NCI-H748 (cell line): ENCODE measurements around the gene SRBD1.

Experiments used
- DNase-seq: peaks from one replicate; lab custom pipeline; 2025; ENCODE audit not compliant: unreplicated experiment; lab: John Stamatoyannopoulos, UW

The SRBD1 gene

DNA sequence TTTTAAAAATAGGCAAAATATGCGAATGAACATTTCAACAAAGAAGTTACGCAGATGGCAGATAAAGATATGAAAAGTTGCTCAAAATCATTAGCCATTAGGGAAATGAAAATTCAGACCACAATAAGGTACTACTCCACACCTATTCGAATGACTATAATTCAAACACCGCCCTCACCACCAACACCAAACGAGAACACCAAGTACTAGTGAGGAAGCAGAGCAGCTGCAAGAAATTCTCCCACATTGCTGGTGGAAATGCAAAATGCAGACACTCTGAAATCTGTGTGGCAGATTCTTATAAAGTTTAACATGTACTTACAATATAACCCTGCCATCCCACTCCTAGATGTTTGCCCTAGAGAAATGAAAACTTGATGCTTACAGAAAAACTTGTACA lies 23.2 kb upstream of the SRBD1 start:
- no peak for DNase-seq

DNA sequence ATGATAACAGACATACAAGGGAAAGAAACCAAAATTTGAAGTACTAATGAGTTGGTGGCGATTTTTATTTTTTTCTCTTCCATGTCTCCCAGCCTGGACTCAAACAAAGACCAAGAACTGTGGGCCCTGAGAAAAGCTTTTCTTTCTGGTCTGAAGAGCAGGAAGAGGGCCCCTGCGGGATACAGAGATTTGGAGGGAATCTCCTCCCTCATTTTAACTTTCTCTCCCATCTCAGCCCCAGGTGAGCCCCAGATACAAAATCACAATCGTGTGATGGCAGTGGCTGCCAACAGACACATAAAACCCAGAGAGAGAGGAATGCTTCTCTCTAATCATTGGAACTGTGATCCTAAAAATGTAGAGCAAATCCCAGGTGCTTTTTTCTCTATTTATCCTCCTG lies 20.9 kb upstream of the SRBD1 start:
- DNase-seq, result no peak

DNA sequence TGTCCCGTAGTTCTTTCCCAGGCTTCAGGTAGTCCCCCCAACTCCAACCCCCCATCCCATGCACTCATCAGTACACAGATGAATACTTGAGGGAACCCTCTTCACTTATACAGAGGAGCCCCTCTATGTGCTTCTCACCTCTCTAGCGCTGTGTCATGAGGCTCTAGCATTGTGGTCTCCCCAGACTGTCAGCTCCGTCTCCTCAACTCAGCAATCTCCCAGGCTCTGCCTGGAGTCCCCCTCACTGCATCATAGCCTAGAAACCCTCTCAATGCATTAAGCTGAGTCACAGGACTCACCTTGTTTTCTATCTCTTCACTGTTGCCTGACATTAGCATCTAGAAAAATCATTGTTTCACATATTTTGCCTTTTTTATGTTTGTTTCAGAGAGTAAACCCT lies 20.3 kb upstream of the SRBD1 start:
- DNase-seq, result no peak

DNA sequence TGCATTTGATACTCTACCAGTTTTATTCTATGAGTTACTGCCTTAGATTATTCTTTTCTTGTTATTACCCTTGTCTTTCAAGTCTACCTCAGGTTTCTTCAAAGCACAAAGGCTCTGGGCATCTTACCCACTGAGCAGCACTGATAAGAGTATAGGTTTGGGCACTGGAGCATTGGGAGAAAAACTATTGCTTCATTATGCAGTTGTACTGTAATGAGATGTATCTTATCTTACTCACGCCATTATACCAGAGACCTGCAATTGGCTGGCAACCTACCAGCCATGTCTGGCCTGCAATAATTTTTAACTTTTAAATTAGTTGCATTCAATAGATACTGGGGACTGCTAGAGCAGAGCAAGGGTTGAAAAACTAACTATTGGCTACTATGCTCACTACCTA lies 18.9 kb upstream of the SRBD1 start:
- DNase-seq, result no peak

DNA sequence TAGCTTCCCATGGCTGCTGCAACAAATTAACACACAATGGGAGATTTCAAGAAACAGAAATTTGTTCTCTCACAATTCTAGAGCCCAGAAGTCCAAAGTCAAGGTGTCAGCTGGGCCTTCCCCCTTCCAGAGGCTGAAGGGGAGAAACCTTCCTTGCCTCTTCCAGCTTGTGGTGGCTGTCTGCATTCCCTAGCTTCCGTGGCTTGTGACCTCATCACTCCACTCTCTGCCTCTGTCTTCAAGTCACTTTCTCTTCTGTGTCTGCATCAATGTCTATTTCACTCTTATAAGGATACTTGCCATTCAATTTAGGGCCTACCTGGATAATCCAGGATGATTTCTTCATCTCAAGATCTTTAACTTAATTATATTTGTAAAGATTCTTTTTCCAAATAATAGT lies 16.8 kb upstream of the SRBD1 start:
- no peak for DNase-seq

DNA sequence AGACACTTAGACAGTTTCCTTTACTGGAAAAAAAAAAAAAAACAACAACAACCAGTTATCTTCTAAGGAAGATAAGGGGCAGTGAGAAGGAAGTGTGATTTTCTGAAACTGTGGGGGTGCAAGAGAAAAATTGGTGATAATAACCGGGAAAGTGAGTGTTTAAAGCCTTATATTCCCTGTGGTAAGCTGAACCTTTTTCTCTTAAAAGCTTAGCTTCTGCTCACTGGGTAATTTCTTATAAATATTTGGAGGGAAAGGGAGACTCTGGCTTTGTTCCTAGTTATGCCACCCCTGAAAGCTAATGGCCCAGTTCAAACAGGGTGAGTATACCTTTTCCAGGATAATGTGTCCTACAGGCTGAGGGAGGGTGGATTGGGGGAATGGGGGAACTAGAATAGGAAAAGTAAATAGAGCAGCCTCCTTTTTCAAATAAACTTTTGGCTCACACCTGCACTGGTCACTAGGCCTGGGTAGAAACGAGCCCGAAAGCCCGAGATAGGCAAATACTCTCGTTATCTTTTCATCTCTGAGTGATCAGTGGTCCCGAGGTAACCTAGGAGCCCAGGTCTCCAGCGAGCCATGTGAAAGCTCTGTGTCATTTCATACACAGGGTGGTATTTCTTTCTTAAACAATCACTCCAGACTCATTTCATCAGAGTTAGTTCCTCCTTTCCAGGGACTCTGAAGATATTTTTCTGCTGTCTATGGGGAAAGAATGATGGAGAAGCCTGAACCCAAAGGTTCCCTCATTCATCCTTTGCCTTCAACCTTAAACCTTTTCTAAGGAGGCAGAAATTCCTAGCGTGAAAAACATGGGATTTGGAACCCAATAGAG lies 15.5 kb upstream of the SRBD1 start:
- DNase-seq, result peak; percentile 69

DNA sequence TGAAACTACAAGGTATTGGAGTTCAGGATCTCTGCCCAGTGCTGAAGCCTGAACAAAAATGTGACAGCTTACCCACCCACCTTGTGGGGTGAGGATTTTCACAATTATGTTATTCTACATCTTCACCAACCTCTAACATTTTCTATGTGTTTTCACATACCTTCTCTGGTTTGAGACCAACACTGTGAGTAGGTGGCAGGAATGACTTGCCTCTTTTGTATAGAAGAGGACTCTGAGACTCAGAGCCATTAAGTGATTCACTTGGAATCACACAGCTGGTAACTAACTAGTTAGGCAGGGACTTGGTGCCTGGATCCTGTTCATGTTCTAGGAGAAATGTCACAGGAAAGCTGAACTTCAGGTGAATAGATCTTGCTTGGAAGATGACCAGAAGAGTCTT lies 14.8 kb upstream of the SRBD1 start:
- no peak for DNase-seq

DNA sequence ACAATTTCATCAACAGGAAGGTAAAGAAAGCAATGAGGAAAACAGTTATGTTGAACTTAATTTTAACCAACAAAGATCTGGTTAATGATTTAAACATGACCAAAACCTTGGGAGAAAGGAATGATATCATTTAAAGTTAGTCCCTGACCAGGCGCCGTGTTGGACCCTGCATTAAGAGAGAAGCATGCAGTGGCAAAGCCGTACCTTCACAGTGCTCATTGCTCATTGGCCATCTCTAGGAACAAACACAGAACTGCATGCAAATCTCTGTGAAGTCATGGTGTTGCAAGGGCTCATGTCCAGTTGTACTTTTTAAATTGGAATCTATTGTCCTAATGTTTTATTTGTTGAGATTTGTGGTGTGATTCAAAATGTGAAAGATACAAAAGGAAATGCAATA lies 12.0 kb upstream of the SRBD1 start:
- DNase-seq, result no peak

DNA sequence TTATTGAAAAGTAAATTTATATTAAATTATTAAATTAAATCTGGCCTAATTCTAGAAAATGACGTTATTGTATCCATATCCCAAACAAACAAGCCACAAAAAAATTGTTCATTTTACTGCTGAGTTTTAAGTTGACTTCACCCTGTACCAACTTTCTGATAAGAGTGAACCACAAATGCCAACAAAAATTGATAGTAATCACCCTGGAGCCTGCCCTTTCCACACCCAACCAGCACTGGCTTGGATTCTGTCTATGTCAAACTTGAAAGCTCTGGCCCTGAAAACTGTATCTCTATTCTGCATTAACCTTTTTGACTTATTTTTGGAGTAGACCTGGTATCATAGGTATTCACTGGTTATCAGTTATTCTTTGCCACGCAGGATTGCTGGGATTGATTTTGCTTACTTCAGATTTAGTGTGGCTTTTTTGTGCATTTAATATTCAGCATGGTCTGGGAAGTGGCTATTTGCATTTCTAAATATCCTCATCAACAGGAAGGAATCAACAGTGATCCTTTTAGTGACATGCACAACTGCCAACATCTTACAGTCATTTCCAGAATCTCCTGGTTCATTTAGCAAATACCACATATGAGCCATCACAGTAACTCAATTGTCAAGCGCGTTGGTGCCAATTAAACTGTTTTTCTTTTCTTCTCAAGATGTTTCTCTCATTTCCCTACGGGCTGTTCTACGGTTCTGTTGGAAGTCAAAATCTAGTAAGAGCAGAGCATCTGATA lies 11.4 kb upstream of the SRBD1 start:
- no peak for DNase-seq

DNA sequence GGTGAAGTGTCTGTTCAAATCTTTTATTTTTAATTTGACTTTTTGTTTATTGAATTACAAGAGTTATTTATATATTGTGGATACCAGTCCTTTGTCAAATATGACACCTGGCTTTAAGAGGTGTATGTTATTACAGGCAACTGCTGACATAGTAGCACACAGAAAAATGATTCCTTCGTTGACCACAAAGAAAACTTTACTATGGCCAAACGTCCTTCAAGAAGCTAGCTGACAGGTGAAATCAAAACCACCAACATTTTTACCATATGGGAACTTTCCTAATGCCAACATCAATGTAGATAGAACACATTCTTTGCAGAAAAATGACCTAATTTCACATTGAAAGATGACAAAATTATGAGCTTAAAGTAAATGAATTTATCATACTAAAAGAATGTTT lies 6.4 kb upstream of the SRBD1 start:
- no peak for DNase-seq

DNA sequence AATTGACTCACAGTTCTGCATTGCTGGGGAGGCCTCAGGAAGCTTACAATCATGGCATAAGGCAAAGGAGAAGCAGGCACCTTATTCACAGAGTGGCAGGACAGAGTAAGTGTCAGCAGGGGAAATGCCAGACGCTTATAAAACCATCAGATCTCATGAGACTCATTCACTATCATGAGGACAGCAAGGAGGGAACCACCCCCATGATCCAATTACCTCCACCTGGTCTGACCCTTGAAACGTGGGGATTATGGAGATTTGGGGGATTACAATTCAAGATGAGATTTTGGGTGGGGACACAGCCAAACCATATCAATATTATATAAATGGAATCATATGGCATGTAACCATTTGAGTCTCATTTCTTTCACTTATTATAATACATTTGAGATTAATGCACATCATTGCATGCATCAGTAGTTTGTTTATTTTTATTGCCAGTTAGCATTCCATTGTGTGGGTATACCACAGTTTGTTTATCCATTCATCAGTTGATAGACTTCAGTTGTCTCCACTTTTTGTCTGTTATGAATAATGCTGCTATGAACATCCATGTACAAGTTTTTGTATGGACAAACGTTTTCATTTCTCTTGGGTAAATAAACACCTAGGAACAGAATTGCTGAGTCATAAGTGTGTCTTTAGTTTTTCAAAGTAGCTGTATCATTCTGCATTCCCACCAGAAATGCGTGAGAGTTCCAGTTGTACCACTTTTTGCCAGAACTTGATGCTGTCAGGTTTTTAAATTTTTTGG lies 5.8 kb upstream of the SRBD1 start:
- no peak for DNase-seq

DNA sequence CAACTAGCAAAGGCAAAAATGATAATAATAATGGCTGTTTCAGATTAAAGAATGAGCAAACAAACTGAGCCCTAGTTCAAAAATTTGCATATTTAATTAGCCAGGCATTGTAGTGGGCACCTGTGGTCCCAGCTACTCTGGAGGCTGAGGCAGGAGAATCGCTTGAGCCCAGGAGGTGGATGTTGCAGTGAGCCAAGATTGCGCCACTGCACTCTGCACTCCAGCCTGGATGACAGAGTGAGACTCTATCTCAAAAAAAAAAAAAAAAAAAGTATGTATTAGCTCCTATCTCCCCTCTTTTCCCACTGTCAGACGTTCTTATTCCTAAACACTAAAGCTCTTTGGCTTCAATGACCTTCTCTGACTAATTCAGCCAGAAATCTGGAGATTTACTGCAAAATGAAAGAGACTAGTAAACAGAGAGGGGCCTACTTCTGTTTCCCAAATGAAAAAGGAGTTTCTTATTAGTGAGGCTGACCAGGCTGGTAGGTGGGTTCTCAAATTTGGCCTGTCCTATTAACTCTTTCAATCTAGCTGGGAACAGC lies 3.9 kb upstream of the SRBD1 start:
- no peak for DNase-seq

DNA sequence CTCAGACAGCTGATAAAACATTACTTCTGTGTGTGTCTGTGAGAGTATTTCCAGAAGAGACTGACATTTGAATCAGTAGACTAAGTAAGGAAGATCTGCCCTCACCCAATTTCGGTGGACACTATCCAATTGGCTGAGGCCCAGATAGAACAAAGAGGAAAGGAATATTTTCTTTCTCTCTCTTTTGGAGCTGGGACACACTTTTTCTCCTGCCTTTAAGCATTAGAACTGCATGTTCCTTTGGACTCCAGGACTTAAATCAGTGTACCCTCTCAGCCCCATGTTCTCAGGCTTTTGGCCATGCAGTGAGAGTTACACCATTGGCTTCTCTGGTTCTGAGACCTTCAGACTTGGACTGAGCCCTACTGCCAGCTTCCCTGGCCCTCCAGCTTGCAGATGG lies 3.3 kb upstream of the SRBD1 start:
- DNase-seq, result no peak

DNA sequence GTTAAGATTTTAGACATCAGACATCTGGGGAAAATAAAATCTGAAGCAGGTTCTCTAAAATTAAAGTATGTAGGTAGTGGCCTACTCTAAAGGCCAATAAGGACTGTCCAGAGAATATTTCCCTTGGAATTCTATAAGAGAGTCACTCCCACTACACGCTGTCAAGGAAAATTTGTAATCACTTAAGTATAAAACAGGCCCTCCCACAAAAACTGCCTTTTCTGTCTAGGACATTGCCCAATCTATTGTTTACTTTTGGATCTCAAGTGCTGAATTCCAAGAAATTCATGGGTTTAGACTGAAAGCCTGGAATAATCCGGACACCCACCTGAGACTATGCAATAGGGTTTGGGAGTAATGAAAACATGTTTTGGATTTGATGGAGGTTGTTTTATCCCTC lies 1.7 kb upstream of the SRBD1 start:
- DNase-seq, result no peak

DNA sequence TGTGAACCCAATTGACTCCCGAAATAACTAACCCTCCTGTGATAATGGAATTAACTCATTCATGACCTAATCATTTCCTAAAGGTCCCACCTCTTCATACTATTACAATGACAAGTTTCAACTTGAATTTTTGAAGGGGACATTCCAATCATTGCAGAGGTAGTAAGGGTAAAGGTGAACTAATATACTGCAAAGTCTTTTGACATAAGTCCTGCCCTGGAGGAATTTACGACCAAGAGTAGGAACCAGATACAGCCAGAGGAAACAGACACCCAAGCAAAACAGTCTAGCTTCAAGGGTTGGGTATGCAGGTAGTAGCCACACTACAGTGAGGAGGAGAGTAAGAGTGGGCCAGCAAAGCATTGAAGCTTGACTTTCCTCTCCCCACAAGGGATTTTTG lies 1.2 kb upstream of the SRBD1 start:
- DNase-seq, result no peak

DNA sequence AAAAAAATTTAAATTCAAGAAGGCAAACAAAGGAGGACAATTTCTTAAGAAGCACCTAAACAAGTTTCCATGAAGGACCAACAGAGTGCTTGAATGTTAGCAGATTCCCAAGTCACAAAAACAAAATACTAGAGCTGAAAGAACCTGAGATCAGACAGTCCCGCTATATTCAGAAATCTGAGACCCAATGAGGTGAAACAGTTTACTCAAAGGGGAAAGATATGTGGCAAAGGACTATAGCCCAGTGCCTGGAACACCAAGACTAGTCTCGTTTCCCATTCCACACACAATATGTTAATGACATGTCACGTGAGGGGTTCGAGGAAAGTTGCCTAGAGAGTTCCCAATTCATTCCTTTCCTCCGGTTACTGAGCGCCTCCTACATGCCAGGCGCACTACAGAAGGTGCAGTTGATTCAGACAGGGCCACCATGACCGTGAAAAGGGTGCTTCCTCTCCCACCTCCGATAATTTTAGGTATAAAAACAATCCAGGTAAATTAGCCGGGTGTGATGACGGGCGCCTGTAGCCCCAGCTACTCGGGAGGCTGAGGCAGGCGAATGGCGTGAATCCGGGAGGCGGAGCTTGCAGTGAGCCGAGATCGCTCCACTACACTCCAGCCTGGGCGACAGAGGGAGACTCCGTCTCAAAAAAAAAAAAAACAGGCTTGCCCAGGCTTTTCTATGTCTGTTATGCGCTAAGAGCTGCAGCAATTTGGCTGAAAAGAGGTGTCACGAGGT lies 617 bp downstream of the SRBD1 start:
- peak; percentile 60 for DNase-seq

DNA sequence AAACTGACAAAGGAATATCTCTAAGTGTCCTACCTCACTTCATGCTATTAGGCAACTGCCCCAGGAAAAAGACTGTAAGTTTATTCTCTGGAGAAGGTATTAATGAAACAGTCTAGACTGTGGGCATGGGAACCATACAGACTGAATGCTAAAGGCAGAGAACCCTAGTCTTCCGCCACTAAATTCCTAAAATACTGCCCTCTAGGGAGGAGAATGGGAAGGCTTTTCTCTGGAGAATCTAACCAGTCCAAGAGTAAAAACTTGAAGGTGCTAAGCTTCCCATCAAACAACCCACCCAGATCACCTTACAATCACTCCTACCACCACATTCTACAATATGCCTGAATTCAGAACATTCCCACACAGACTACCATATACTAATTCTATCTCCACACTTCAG lies 3.4 kb downstream of the SRBD1 start:
- DNase-seq, result peak; percentile 35

DNA sequence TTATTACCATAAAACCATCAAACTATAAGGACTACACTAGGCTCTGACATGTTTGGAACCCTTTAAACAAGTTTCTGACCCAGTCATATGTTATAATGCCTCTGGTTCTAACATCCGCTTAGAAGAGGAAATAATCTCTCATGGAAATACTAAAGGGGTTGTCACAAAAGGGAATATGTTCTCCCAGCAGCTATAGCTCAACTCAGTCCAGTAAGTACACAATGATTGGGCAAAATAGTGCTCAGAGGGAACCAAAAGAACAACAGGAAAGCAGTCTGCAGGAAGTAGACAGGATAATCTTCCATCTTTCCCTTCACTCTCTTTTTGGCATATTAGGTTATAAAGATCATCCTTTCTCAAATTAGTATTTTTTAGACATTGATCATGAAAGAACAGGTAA lies 4.3 kb downstream of the SRBD1 start:
- no peak for DNase-seq

DNA sequence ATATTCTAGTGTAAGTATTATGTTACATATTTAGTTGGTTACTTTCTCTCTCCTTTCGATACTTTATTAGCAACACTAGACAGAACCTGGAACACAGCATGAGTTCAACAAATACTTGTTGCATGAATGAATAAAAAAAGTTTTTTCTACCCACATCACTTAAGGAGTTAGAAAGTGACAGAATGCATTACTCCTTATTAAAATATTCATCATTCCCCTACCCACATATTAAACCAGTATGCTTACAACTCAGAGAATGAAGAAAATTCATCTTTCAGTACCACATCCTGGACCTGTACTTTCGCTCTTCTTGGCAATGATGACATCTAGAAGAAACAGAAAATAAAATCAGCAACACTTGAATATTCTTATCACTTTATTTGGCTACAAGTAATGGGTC lies 6.0 kb downstream of the SRBD1 start:
- no peak for DNase-seq

DNA sequence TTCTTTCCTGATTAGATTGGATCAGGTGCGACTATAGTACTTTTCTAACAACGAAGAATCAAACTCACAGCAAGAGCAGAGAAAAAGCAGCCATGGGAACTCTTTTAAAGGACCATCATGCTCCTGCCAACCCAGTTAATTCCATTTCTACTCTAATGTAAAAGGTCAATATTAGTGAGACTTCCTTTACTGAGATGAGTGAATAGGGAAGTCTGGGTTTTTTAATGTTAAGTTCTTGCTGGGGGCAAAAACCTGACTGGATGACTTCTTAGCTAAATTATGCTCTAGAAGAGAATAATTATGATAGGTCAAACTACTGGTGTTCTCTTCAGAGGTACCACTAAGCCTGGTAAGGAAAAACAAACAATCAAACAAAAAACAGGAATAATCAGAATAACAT lies 8.4 kb downstream of the SRBD1 start:
- no peak for DNase-seq

DNA sequence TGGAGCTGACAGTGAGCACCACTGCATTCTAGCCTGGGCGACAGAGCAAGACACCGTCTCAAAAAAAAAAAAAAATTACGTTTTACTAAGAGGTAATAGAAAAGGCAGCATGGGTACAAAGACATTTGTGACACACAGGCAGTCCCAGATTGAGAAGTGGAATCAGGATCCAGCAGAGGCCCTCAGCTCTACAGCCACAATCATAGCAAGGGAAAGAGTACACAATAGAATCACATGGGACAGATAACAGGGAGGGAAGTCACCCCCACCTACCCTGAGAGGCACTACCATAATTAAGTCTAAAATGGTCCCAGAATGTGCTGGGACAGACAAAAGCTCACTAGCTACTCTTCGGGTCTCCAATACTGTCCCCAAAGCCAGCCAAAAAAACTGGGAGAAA lies 12.5 kb downstream of the SRBD1 start:
- DNase-seq, result no peak
